Measurements from ENCODE around the gene MAGI2.

MAGI2 gene

DNA sequence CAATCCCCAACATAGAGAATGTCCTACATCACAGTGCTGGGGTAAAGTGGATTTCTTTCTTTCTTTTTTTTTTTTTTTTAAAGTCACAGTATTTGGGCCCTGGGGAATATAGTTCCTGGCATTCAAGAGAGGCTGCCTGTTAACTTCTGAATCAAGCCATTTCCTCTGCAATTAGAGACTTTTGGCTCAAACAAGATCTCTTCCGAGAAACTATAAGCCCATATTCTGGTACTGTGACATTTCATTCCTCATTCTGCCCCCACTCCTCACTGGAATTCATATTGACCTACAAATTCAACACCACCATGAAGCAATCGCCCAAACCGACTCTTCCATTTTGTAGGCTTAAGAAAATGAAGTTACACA, 1467.5 kb downstream of the MAGI2 start:
- no peak overlapping the region for H3K4me3 ChIP-seq (ENCODE audit: low read depth, low read length)

DNA sequence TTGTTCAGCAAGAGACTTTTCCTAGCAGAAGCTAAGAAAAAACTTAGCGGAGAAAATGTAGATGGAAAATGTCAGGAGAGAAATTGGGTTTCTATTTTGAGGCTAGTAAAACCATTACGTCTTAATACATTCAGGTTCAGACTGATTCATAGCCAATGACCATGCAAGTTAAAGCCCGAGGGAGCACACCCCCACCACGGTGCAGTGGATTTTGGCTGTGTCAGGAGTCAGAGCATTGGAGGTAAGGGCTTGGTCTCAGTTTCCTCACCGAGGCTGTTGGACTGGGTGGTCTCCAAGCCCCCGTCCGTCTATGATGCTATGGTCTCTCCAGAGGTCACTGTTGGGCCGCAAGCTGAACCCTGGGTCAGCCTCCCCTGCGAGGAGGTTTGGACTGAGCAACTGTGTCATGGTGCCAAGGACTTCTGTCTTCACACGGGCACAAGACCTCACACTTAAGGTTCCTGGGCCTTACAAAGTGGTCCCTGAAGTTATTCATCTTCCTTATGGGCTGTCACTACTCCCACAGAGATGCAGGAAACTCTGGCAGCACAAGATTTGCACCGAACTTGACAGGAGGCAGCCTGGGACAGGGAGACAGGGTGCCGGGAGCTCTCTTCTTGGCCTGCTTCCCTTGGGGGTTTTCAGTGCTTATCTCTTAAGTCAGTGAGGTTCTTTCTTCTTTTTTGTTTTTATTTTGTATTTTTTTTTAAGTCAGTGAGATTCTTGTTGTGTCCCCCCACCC, 1468.1 kb downstream of the MAGI2 start:
- H3K4me3 ChIP-seq (ENCODE audit: low read depth, low read length): no peak overlapping the region

DNA sequence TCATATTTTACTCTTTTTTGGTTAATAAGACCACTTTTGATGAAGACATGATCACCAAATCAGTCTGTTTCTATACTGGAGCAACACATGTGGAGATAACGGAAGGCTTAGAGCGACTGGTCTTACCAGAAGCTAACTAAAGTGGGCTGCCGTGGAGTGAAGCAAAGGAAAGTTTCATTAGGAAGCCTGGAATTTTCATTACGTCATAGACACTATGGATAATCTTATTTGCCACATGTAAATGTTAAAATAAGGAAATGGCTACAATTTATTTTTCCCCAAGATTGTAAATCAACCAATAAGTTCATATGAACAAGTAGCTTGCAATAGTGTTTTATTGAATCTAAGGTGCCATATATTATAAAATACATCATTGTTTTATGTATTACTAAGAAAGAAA, 1469.5 kb downstream of the MAGI2 start:
- no peak overlapping the region for H3K4me3 ChIP-seq (ENCODE audit: low read depth, low read length)

DNA sequence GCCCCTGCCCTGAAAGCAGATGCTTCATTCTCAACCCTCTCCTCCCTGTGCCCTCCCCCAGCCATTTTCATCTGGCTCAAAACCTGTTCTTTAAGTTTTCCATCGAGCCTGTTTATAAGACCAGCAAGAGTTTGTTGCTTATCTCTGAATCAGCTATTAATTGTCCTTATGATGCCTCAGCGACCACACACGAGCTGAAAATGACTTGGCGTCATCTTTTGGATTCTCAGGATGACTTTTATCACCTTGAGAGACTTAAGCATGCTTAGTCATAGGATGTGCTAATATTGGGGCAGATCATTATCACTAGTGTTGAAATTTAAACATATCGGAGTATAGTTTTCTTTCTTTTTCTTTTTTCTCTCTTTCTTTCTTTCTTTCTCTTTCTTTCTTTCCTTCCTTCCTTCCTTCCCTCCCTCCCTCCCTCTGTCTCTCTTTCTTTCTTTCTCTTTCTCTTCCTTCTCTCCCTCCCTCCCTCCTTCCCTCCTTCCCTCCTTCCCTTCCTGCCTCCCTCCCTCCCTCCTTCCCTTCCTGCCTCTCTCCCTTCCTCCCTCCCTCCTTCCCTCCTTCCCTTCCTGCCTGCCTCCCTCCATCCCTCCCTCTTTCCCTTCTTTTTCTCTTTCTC, 1470.4 kb downstream of the MAGI2 start:
- H3K4me3 ChIP-seq (ENCODE audit: low read depth, low read length): no peak overlapping the region

DNA sequence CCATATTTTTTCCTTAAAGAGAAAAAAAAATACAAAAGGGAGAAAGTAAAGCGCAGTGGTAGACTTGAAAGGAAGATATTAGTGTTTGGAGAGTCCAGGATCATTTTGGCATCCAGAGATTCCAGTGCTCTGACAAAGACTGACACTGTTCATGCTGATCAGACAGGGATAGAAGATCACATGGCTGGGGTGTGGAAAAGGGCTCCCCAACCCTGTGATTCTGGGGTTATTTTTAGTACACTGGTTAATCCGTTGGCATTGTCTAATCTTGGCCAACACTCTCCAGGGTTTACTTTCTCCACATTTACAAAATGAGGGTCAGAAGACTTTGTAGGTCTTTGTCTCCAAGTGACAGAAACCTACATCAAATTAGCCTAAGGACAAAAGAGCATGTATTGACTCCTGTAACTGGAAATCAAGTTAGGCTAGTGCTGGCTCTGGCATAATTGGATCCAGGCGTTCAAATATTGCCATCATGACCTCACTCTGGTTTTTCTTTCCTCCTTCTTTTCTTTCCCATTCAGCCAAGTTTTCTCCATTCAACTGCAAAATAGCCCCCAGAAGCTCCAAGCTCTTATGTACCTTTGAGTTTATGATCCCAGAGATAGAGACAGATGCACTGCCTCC, 1473.3 kb downstream of the MAGI2 start:
- no peak overlapping the region for H3K4me3 ChIP-seq (ENCODE audit: low read depth, low read length)

DNA sequence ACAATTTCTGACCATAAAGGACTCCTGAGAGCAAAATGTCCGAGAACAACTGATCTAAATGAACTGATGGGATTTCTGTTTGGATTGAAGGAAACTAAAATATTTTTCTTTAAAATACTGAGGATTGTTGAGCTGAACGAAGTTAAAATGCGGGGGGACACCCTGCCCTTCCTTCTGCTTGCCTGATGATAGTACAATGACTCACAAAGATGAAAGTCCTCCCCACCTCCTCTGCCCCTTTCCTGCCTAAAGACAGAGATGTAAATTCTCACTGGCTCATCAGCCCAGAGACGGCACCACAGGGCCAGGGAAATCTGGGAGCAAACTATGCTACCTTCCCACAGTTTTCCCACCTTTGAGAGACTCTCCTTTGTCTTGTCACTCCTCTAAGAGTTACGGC, 1474.2 kb downstream of the MAGI2 start:
- H3K4me3 ChIP-seq (ENCODE audit: low read depth, low read length): no peak overlapping the region

DNA sequence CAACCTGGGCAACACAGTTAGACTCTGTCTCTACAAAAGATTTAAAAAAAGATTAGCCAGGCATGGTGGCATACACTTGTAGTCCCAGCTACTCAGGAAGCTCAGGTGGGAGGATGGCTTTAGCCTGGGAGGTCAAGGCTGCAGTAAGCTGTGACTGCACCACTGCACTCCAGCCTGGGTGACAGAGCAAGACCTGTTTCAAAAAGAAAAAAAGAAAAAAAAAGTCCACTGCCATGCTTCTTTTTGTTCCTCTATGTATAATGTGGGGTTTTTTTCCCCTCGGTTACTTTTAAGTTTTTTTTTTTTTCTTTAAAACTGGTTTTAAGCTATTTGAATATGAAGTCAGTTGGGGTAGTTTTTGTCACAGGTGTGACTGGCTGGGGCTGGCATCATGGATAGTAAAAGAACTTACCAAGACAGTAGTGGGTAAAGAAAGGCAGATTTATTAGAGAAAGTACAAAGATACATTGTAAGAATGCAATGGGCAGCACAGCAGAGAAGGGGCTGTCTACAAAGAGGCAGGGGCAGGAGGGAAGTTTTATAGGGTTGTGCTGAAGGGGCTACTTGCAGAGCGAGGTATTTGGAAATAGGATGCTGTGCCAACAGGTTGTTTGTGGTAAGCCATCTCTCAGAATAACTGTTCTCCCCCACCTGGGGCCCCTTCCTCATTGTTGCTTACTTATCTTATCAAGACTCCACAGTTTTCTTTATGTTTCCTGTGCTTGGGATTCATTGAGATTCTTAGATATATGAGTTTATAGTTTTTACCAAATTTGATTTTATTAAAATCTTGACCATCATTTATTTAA, 1477.6 kb downstream of the MAGI2 start:
- H3K4me3 ChIP-seq (ENCODE audit: low read depth, low read length): no peak overlapping the region

DNA sequence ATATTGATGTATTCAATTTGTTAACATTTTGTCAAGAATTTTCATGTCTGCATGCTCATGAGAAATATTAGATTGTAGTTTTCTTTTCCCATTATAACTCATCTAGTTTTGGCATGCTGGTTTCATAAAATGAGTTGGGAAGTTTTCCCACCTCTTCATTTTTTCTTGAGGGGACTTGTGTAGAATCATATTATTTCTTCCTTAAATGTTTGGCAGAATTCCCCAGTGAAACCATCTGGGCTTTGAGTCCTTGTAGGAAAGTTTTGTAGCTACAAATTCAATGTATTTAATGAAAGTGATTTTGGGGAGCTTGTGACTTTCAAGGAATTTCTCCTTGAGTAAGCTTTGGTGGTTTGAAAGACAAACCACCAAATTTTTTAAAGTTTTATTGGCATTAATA, 1481.7 kb downstream of the MAGI2 start:
- no peak overlapping the region for H3K4me3 ChIP-seq (ENCODE audit: low read depth, low read length)

DNA sequence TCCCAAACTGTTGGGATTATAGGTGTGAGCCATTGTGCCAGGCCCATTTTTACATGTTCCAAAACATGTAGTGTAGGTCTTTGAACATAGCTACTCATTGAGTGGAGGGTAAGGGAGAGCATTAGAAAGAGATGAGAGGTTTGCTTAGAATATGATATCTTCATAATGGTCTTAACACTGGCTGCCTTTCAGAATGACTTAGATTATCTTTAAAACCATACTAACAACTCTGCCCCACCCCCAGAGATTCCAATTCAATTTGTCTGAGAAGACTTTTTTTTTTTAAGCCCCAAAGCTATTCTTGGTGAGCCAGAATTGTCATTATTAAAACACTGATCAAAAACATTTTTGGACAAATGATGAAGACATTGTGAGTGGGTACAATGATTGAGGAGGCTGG, 1486.0 kb downstream of the MAGI2 start:
- H3K4me3 ChIP-seq (ENCODE audit: low read depth, low read length): no peak overlapping the region
